Measurements from ENCODE around the gene TOMM5. TPM values are rescaled to one million over a fixed set of nuclear protein-coding genes. Genes with fewer than 3 reads are reported as not detected.

TOMM5 gene
- polyA plus RNA-seq, 2 of the 4 experiments (the other 2 are of a cell fraction): 338 to 339 TPM

- TF ChIP-seq NFE2L2 (conservative IDR thresholded peaks at IDR 0.05; ENCODE audit: low read length) (no peak), JUNB (IDR thresholded peaks at IDR 0.05) (no peak), MAFK (IDR thresholded peaks at IDR 0.05; ENCODE audit: partially characterized antibody) (no peak)
Observed at GRCh38 chr9:37575511-37575914, 16.9 kb downstream of the TOMM5 start (continued).

DNA sequence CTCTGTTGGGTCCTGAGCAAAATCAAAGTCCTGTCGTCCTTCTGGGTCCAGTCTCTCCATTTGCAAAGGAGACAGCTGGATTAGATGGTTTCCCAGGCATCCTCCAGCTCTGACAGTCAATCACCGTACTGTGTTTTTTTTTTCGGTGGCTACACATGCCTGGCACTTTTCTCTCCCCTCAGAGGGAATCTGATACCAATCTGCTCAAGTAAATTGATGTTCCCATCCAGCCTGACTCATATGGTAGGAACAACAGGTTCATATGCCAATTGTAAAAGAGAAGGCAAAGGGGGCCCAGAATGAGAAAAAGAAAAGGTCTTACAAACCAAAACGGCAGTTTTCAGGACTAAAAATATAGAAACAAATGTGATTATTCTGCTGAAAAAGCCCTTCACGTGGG, 17.4 kb downstream of the TOMM5 start:
- peak overlapping the region; percentile 95 for H3K4me2 ChIP-seq

GRCh38 chr9:37574241-37574721, 18.1 kb downstream of the TOMM5 start:
- FAIRE-seq (no peak), ATAC-seq (no peak), DNase-seq (ENCODE audit: low read depth in 1 of 2, low spot score in 1 of 2) (no peak)
- ChIA-PET POLR2A (interaction anchor here (0.5 to 2.8 kb wide), 2 partner anchors 18 to 52 kb away, joined by 5 to 24 read pairs; partner anchors contain the start of gene TOMM5), CTCF (interaction anchor here (0.6 to 1.6 kb wide), 6 partner anchors 9 to 1532 kb away, joined by 3 to 7 read pairs (median 5); partner anchors contain the start of gene TOMM5)
- no peaks in the 10 kb centered on the region for H3K9me3 ChIP-seq
- H3K4me1 ChIP-seq: peaks cover 13% of the 10 kb centered on the region; the same call in 2 of the 3 replicates
- H3K4me2 ChIP-seq: no peak overlapping the region
- H3K4me3 ChIP-seq: no peak overlapping the region
- WGBS (ENCODE audit: missing lambda C conversion rate): 76% methylated on average over 5 of the region's 5 CpGs
- TF ChIP-seq USF2 (IDR thresholded peaks at IDR 0.05): no peak
- TF ChIP-seq RAD21 (conservative IDR thresholded peaks at IDR 0.05 in 1 of 2, IDR thresholded peaks at IDR 0.05 in 1 of 2): no peak
- no peak for TF ChIP-seq SREBF2 (IDR thresholded peaks at IDR 0.05)
- TF ChIP-seq ESRRA (IDR thresholded peaks at IDR 0.05; ENCODE audit: borderline replicate concordance, low read length): no peak
- TF ChIP-seq ZFP36 (IDR thresholded peaks at IDR 0.05; ENCODE audit: borderline replicate concordance, partially characterized antibody): no peak
- TF ChIP-seq EHMT2 (IDR thresholded peaks at IDR 0.05; ENCODE audit: low read depth): no peak
- no peak for TF ChIP-seq CHD4 (IDR thresholded peaks at IDR 0.05; ENCODE audit: borderline replicate concordance)
- TF ChIP-seq POLR2A (IDR thresholded peaks at IDR 0.05; ENCODE audit: low read length): no peak
- TF ChIP-seq, protein P1, sequence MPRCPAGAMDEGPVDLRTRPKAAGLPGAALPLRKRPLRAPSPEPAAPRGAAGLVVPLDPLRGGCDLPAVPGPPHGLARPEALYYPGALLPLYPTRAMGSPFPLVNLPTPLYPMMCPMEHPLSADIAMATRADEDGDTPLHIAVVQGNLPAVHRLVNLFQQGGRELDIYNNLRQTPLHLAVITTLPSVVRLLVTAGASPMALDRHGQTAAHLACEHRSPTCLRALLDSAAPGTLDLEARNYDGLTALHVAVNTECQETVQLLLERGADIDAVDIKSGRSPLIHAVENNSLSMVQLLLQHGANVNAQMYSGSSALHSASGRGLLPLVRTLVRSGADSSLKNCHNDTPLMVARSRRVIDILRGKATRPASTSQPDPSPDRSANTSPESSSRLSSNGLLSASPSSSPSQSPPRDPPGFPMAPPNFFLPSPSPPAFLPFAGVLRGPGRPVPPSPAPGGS (IDR thresholded peaks at IDR 0.05): no peak
- TF ChIP-seq EP300 (IDR thresholded peaks at IDR 0.05): no peak
- no peak for TF ChIP-seq POLR2AphosphoS2 (conservative IDR thresholded peaks at IDR 0.05; ENCODE audit: low read length)
- no peak for TF ChIP-seq KDM5A (IDR thresholded peaks at IDR 0.05)
- no peak for TF ChIP-seq CTCF (IDR thresholded peaks at IDR 0.05)
- TF ChIP-seq CBX8 (IDR thresholded peaks at IDR 0.05): no peak
- no peak for TF ChIP-seq NFE2L2 (conservative IDR thresholded peaks at IDR 0.05; ENCODE audit: low read length)
- TF ChIP-seq E2F6 (IDR thresholded peaks at IDR 0.05; ENCODE audit: borderline replicate concordance, low read depth): no peak
- no peak overlapping the region for H3K27ac ChIP-seq

More for the DNA sequence above, 17.4 kb downstream of the TOMM5 start:
- WGBS (ENCODE audit: missing lambda C conversion rate): 71% methylated on average over 5 of the region's 5 CpGs
- FAIRE-seq: no peak
- no peak for DNase-seq (ENCODE audit: low read depth in 1 of 2, low spot score in 1 of 2)
- Histone ChIP-seq H3K27ac (no peak overlapping the region; a peak in 1 of 6 replicates), H3K4me3 (peak overlapping the region; percentile 86; the same call in 2 of the 3 replicates), H3K9me3 (no peaks in the 10 kb centered on the region), H3K4me1 (peaks cover 13% of the 10 kb centered on the region; the same call in 2 of the 3 replicates)
- TF ChIP-seq ZNF302 (CRISPR knock-in tag; IDR thresholded peaks at IDR 0.05) (no peak), MAFK (IDR thresholded peaks at IDR 0.05; ENCODE audit: partially characterized antibody) (no peak), CHD4 (IDR thresholded peaks at IDR 0.05; ENCODE audit: borderline replicate concordance) (no peak), HDAC2 (IDR thresholded peaks at IDR 0.05) (no peak), HES2 (IDR thresholded peaks at IDR 0.05) (no peak), POLR2A (IDR thresholded peaks at IDR 0.05; ENCODE audit: low read length) (no peak)
- ChIA-PET CTCF (interaction anchor here (0.6 to 1.6 kb wide), 7 partner anchors 9 to 1533 kb away, joined by 3 to 7 read pairs (median 5); partner anchors contain the start of gene TOMM5), POLR2A (interaction anchor here (0.8 to 2.8 kb wide), 2 partner anchors 17 to 1861 kb away, joined by 4 to 24 read pairs; partner anchors contain the start of gene TOMM5)
- no peak for ATAC-seq

Measured in A549 (cell line).